Stimulated activated naive CD8-positive, alpha-beta T cell treated with anti-CD3 and anti-CD28 coated beads, Interleukin-15, Interleukin-2, amounts not matched to agents 100 ng/mL and 50 ng/mL, for 24 hours (primary cell): Measurements from ENCODE around the gene DEK.

Experiments used
- H3K27ac Mint-ChIP-seq: one replicate; pipeline ENCODE4 v1.8.0; 2021; ENCODE audit warnings: mild to moderate bottlenecking, mixed read lengths
- H3K27me3 Mint-ChIP-seq: one replicate; pipeline ENCODE4 v1.8.0; 2021; ENCODE audit warnings: mixed read lengths
- H3K36me3 Mint-ChIP-seq: one replicate; pipeline ENCODE4 v1.8.0; 2021; ENCODE audit warnings: low read depth, mixed read lengths
- H3K4me1 Mint-ChIP-seq: one replicate; pipeline ENCODE4 v1.8.0; 2021; ENCODE audit warnings: low read depth, mixed read lengths
- H3K4me3 Mint-ChIP-seq: one replicate; pipeline ENCODE4 v1.8.0; 2021; ENCODE audit warnings: mild to moderate bottlenecking, mixed read lengths
- H3K9me3 Mint-ChIP-seq: one replicate; pipeline ENCODE4 v1.8.0; 2021; ENCODE audit warnings: mixed read lengths

Gene DEK

DNA sequence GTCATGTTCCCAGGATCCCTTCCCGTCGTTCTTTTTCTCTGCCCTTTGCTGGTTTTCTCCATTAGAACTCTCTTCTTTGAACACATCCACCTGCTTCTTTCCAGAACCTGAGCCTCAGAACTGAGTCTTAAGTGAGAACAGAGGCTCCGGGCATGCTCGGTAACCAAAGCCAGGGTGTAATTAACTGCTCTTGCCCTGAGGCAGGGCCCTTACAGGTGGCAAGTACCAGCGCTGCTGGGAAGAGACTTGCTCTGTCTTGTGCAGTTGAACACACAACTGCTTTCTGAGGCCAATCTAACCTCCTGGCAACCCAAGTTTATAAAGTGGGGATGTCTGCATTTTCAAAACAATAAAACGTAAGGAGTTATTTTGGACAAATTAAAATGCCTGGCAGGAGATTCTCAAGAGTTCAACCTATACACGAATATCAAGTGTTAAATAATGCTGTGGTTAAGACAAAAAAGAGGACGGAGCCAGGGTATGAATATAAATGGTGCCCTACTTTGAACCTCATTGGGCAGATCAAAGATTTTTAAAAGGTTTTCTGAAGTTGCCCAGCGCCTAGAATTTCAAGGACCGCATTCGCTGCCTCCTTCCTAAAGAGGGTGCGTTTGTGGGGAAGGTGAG is 12.4 kb upstream of the DEK start:
- H3K27ac Mint-ChIP-seq = no peak overlapping the region
- no peaks in the 10 kb centered on the region for H3K9me3 Mint-ChIP-seq
- H3K4me1 Mint-ChIP-seq = peaks cover 5% of the 10 kb centered on the region
- H3K4me3 Mint-ChIP-seq = peak overlapping the region; percentile 53
- H3K36me3 Mint-ChIP-seq = no peaks in the 10 kb centered on the region
- peaks cover 50% of the 10 kb centered on the region for H3K27me3 Mint-ChIP-seq

GRCh38 chr6:18270216-18270615 is 5.9 kb upstream of the DEK start:
- Mint-ChIP-seq H3K4me3 (no peak overlapping the region), H3K36me3 (peaks cover 1% of the 10 kb centered on the region), H3K27me3 (peaks cover 7% of the 10 kb centered on the region), H3K27ac (no peak overlapping the region), H3K4me1 (peaks cover 5% of the 10 kb centered on the region), H3K9me3 (peaks cover 4% of the 10 kb centered on the region)

DNA sequence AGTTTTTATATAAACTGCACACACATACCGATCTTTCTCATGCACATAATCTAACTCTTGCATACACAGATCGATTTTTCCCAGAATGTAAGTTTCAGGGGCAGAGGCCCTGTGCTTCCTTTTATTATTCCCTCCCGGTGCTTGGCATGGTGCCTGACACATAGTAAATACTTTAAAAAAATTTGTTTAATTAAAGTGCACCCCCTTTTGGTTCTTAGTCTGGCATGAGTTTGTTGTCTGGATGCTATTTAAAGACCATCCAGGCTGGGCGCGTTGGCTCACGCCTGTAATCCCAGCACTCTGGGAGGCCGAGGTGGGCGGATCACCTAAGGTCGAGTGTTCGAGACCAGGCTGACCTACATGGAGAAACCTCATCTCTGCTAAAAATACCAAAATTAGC is 5.4 kb upstream of the DEK start:
- Mint-ChIP-seq H3K4me3 (no peak overlapping the region), H3K27me3 (peaks cover 3% of the 10 kb centered on the region), H3K27ac (no peak overlapping the region), H3K9me3 (peaks cover 4% of the 10 kb centered on the region), H3K4me1 (peaks cover 10% of the 10 kb centered on the region), H3K36me3 (peaks cover 4% of the 10 kb centered on the region)

DNA sequence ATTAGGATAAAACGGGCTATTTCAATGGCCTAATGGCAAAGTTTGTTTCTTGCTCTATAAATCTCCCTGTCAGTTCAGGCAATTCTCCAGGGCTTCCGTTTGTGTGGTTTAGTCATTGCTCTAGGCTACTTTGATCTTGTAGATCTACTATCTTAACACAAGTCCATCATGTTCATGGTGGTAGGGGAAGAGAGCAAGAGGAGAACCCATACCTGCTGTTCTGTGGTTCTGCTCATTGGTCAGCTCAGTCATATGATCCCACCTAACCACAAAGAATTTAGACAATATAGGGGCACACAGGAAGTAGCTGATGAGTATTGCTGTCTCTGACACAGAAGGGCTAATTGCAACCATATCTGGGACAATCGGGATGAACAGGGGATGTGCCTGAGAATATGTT is 4.9 kb upstream of the DEK start:
- Mint-ChIP-seq H3K9me3 (peaks cover 4% of the 10 kb centered on the region), H3K4me3 (no peak overlapping the region), H3K36me3 (peaks cover 4% of the 10 kb centered on the region), H3K27ac (no peak overlapping the region), H3K27me3 (peaks cover 3% of the 10 kb centered on the region), H3K4me1 (peaks cover 10% of the 10 kb centered on the region)

- H3K36me3 Mint-ChIP-seq = peaks cover 12% of the 10 kb centered on the region
- peaks cover 15% of the 10 kb centered on the region for H3K4me1 Mint-ChIP-seq
- peaks cover 3% of the 10 kb centered on the region for H3K27me3 Mint-ChIP-seq
- no peak overlapping the region for H3K4me3 Mint-ChIP-seq
- no peak overlapping the region for H3K27ac Mint-ChIP-seq
- peaks cover 4% of the 10 kb centered on the region for H3K9me3 Mint-ChIP-seq
Measured at GRCh38 chr6:18268066-18268465, 3.7 kb upstream of the DEK start.

DNA sequence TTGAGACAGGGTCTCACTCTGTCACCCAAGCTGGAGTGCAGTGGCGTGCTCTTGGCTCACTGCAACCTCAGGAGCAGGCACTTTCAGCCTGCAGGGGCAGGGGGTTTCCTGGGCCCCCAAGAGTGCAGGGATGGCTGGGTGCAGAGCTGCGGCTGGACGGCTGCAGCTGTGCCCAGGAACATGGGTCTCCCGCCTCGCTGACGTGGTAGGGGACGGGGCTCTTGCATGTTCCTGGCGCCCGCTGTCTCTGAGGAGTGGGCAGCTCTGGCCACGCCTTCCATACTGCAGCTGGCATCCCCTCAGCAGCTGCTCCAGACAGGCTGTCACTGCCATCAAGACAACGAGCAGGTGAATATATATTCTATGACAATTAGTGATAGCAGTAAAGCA is 2.2 kb upstream of the DEK start:
- H3K36me3 Mint-ChIP-seq = peaks cover 28% of the 10 kb centered on the region
- no peak overlapping the region for H3K4me3 Mint-ChIP-seq
- H3K27ac Mint-ChIP-seq = no peak overlapping the region
- peaks cover 30% of the 10 kb centered on the region for H3K4me1 Mint-ChIP-seq
- H3K27me3 Mint-ChIP-seq = no peaks in the 10 kb centered on the region
- H3K9me3 Mint-ChIP-seq = peaks cover 4% of the 10 kb centered on the region

DNA sequence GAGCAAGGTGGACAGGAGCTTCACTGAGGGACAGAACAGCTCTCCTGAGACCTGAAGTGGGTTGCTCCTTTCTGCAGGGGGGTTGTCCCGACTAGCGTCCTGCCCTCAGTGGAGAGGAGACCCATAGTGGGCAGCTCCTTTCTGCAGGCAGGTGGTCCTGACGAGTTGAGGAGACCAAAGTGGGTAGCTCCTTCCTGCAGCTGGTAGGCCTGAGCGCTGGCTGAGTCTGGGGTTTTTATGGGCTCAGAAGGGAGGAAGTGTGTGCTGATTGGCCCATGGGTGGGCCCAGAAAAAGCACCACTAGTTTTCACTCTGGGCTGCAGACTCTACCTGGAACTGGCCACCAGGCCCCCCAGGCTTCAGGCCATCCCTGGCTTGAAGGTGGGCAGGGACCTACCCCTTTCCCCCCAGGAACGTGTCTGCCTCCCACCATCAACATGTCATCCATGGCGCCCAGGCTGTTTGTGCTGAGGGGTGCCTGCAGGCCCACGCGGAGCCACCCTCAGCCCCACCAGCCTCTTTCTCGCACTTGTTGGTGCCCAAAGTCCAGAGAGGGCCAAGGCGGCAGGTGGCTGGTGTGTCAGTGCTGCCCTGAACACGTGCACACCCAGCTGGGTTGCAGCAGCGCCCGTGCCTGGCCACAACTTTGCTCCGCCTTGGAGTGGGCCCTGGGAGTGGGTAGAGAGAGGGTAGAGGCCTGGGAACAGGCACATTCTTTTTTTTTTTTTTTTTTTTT is 1.6 kb upstream of the DEK start:
- Mint-ChIP-seq H3K27ac (peak overlapping the region; percentile 94), H3K27me3 (no peaks in the 10 kb centered on the region), H3K9me3 (peaks cover 4% of the 10 kb centered on the region), H3K4me1 (peaks cover 36% of the 10 kb centered on the region), H3K36me3 (peaks cover 31% of the 10 kb centered on the region), H3K4me3 (peak overlapping the region; percentile 86)

DNA sequence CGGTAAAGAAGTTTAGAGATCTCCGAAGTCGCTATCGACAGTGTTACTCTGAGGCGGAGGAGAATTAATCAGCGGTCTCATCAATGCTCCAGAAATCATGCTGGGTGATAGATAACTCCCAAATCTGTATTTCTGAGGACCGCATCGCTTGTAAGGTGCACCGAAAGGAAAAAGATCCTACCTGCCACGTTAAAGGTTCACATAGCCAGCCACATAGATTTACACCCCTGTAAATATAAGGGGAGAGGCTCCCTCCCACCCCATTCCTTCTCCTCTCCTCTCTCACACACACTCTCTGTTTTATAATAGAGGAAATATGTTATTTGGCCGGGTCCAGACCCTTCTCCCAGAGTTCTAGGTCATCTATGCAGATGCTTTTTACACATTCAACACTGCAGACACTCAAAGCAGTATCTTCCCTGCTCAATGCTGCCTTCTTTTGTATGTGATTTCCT is 620 bp upstream of the DEK start:
- Mint-ChIP-seq H3K36me3 (peaks cover 41% of the 10 kb centered on the region), H3K4me3 (peak overlapping the region; percentile 86), H3K27me3 (no peaks in the 10 kb centered on the region), H3K9me3 (peaks cover 4% of the 10 kb centered on the region), H3K4me1 (peaks cover 46% of the 10 kb centered on the region), H3K27ac (peak overlapping the region; percentile 94)

DNA sequence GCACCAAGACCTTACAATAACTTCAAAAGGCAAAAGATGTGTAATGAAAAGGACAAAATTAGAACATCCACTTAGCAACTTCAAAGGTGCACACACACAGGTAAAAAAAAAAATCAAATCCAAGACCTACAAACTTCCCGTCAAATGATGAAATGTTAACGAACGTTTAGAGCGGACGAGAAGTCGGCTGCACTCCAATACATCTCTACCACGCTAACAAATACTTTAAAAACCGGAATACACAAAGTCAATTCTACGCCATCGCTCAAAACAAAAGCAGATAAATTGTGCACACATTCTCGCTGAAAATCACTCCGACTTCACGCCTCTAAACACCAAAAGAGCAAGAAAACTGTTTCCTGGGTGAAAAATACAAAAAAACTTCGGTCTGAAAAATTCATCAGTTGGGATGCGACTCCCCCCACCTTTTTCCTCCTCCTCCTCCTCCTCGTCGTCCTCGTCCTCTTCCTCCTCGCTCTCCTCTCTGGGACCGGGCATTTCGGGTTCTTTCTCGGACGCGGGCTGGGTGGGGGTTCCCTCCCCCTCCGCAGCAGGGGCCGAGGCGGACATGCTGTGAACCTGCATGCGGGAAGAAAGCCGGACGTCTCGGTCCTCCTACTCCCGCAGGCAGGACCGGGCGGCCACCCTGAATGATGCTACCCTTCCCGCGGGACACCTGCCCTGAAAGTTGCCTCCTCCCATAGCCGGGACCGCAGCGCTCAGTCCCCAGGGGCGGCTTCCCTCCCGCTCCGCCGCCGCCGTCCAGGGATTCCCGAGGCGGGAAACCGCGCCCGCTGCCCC is 712 bp downstream of the DEK start:
- Mint-ChIP-seq H3K27me3 (no peaks in the 10 kb centered on the region), H3K4me1 (peaks cover 55% of the 10 kb centered on the region), H3K9me3 (peaks cover 4% of the 10 kb centered on the region), H3K36me3 (peaks cover 49% of the 10 kb centered on the region), H3K27ac (peak overlapping the region; percentile 96), H3K4me3 (peak overlapping the region; percentile 98)

- peaks cover 56% of the 10 kb centered on the region for H3K36me3 Mint-ChIP-seq
- H3K4me3 Mint-ChIP-seq = peak overlapping the region; percentile 98
- peaks cover 4% of the 10 kb centered on the region for H3K9me3 Mint-ChIP-seq
- peak overlapping the region; percentile 96 for H3K27ac Mint-ChIP-seq
- peaks cover 57% of the 10 kb centered on the region for H3K4me1 Mint-ChIP-seq
- no peaks in the 10 kb centered on the region for H3K27me3 Mint-ChIP-seq
Measured at GRCh38 chr6:18262702-18263417, 1.5 kb downstream of the DEK start.

DNA sequence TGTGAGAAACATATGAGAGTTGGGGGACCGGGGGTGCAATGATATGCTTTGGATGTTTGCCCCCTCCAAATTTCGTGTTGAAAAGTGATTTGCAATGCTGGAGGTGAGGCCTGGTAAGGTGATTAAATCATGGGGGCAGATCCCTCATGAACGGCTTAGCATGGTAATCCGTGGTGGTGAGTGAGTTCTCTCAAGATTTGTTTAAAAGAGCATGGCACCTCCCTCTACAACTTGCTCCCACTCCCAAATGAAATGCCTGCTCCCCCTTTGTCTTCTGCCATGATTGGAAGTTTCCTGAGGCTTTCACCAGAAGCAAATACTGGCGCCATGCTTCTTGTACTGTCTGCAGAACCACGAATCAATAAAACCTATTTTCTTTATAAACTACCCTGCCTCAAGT is 2.5 kb downstream of the DEK start:
- peaks cover 4% of the 10 kb centered on the region for H3K9me3 Mint-ChIP-seq
- H3K27ac Mint-ChIP-seq = peak overlapping the region; percentile 40
- H3K36me3 Mint-ChIP-seq = peaks cover 66% of the 10 kb centered on the region
- no peaks in the 10 kb centered on the region for H3K27me3 Mint-ChIP-seq
- peak overlapping the region; percentile 98 for H3K4me3 Mint-ChIP-seq
- peaks cover 57% of the 10 kb centered on the region for H3K4me1 Mint-ChIP-seq

DNA sequence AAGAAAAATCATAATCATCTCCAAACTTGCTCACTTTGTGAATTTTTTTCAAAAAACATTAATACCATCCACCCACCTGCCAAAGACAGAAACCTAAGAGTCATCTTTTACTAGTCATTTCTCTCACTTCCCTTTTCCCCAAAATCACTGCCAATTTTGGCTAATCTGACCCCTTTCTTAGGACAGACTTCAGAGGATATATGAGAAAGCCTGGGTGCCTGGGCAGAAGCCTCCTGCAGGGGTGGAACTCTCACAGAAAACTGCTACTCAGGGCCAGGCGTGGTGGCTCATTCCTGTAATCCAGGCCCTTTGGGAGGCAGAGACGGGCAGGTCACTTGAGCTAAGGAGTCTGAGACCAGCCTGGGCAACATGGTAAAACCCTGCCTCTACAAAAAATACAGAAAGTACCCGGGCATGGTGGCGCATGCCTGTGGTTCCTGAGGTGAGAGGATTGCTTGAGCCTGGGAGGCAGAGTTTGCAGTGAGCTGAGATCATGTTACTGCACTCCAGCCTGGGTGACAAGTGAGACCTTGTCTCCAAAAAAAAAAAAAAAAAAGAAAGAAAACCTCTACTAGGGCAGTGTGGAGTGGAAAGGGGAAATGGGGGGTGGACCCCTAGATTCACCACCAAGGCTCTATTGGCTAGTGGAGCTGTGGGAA is 3.8 kb downstream of the DEK start:
- Mint-ChIP-seq H3K27me3 (no peaks in the 10 kb centered on the region), H3K9me3 (peaks cover 3% of the 10 kb centered on the region), H3K27ac (peak overlapping the region; percentile 87), H3K36me3 (peaks cover 77% of the 10 kb centered on the region), H3K4me1 (peaks cover 55% of the 10 kb centered on the region), H3K4me3 (peak overlapping the region; percentile 98)

GRCh38 chr6:18259675-18260447 is 4.5 kb downstream of the DEK start:
- Mint-ChIP-seq H3K9me3 (no peaks in the 10 kb centered on the region), H3K4me1 (peaks cover 48% of the 10 kb centered on the region), H3K36me3 (peaks cover 81% of the 10 kb centered on the region), H3K27ac (peak overlapping the region; percentile 87), H3K4me3 (peak overlapping the region; percentile 98), H3K27me3 (no peaks in the 10 kb centered on the region)

DNA sequence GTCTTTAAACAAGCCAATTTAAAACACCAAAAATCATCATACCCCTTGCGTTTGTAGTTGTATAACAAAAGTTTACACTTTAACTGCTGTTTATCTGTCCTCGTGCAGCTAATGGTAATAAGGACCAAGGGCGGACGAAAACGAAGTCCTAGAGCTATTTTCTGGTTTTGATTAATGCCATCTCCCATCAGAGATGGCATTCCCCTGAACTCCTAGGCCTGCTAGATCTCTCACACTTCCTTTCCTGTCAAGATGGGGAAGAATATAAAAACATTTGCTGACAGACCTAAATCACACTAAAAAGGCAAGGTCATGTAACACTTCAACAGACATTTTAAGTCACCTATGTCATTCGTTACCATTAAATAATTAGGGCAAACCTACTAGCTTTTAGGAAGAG is 9.5 kb downstream of the DEK start:
- H3K9me3 Mint-ChIP-seq = no peaks in the 10 kb centered on the region
- no peak overlapping the region for H3K4me3 Mint-ChIP-seq
- H3K36me3 Mint-ChIP-seq = peaks cover 73% of the 10 kb centered on the region
- H3K4me1 Mint-ChIP-seq = peaks cover 9% of the 10 kb centered on the region
- H3K27ac Mint-ChIP-seq = no peak overlapping the region
- H3K27me3 Mint-ChIP-seq = no peaks in the 10 kb centered on the region
